K562 (cell line): ENCODE measurements around the gene NKAIN1. TPM values are rescaled to one million over a fixed set of nuclear protein-coding genes. Genes with fewer than 3 reads are reported as not detected.

ENCODE experiments used
- ATAC-seq: fragments of 200-7000 bp; cut with Tn5 transposase; 3 replicates; pipeline ENCODE4 v1.9.1; 2020; ENCODE audit warnings: moderate library complexity
- BruUV-seq: library from RNA; stranded (reverse); fragments of 400-500 nt; replicated peaks from 2 replicates; lab custom pipeline; 2021; lab: Mats Ljungman, UMichigan
- CTCF ChIA-PET: fragments of 300-600 bp; formaldehyde crosslinking; extraction: SDS; loops from one replicate; lab custom pipeline; 2021; ENCODE audit warnings: low intra/inter-chr PET ratio; lab: Yijun Ruan, JAX
- POLR2A ChIA-PET: fragments of 300-600, 350-650 bp; sonication (Branson Sonifier 250); formaldehyde crosslinking; extraction: SDS; loops from one replicate; lab custom pipeline; 2021; ENCODE audit warnings: antibody characterized with exemption, inconsistent platforms; lab: Yijun Ruan, JAX
- DNase-seq, 4 experiments: peaks; one replicate each; pipeline versions ENCODE4 v3.0.0 to v3.0.0-alpha.2; 2011 to 2018; ENCODE audit warnings: low spot score in 3 of 4, mixed read lengths in 3 of 4; ENCODE audit errors: extremely low read depth in 1 of 4
- FAIRE-seq: peaks from 2 replicates; lab custom pipeline; 2011; peaks lifted over from hg19 to GRCh38; lab: Jason Lieb, UNC
- H2AFZ ChIP-seq: 2 replicates; pipeline ENCODE4 v1.6.0; 2011; ENCODE audit warnings: low read depth, low read length, control low read depth, inconsistent platforms
- H3K27ac ChIP-seq: fragments of 200-600 bp; 3 replicates; pipeline ENCODE4 v1.8.0; 2011; ENCODE audit warnings: low read depth, mild to moderate bottlenecking, control low read depth, inconsistent platforms, low read length, moderate library complexity, mixed read lengths; ENCODE audit errors: extremely low read depth
- H3K27me3 ChIP-seq, 2 experiments: fragments of 300-600 bp in 1 of 2; 2 replicates in 1 of 2; 3 replicates in 1 of 2; pipeline versions ENCODE4 v1.6.0 to v1.8.0; 2011; ENCODE audit warnings: inconsistent platforms in 2 of 2, low read length in 2 of 2, mild to moderate bottlenecking in 1 of 2, mixed read lengths in 1 of 2, moderate library complexity in 1 of 2; ENCODE audit not compliant: control insufficient read depth in 2 of 2, insufficient read depth in 2 of 2
- H3K36me3 ChIP-seq: fragments of 300-600 bp; 3 replicates; pipeline ENCODE4 v1.8.0; 2011; ENCODE audit warnings: mild to moderate bottlenecking, low read length, inconsistent platforms; ENCODE audit not compliant: control insufficient read depth, insufficient read depth
- H3K4me1 ChIP-seq, 2 experiments: fragments of 200-600 bp in 1 of 2; replicated peaks in 1 of 2; 2 replicates in 1 of 2; 3 replicates in 1 of 2; pipeline versions ENCODE4 v1.5.1 to v1.8.0; 2011; ENCODE audit warnings: inconsistent platforms in 2 of 2, low read length in 2 of 2, mild to moderate bottlenecking in 1 of 2, mixed read lengths in 1 of 2, moderate library complexity in 1 of 2; ENCODE audit not compliant: control insufficient read depth in 2 of 2, insufficient read depth in 2 of 2
- H3K4me2 ChIP-seq: 2 replicates; pipeline ENCODE4 v1.6.1; 2011; ENCODE audit warnings: low read length, control low read depth, inconsistent platforms, mixed read lengths; ENCODE audit not compliant: insufficient read depth
- H3K4me3 ChIP-seq: fragments of 200-600 bp; sonication (generic), shearing (Covaris generic); 2 replicates; pipeline ENCODE4 v1.5.1; 2016; ENCODE audit warnings: control low read depth, inconsistent platforms
- H3K79me2 ChIP-seq: fragments of 200-600 bp; 3 replicates; pipeline ENCODE4 v1.8.0; 2011; ENCODE audit warnings: low read length, inconsistent platforms; ENCODE audit not compliant: control insufficient read depth, insufficient read depth
- H3K9ac ChIP-seq, 2 experiments: 2 replicates each; pipeline versions ENCODE4 v1.6.0 to v1.6.1; 2011; ENCODE audit warnings: low read depth in 2 of 2, low read length in 2 of 2, control low read depth in 1 of 2, inconsistent platforms in 1 of 2, mild to moderate bottlenecking in 1 of 2, mixed read lengths in 1 of 2; ENCODE audit not compliant: insufficient read depth in 1 of 2
- H3K9me1 ChIP-seq: one replicate; pipeline ENCODE4 v1.6.0; 2011; ENCODE audit warnings: inconsistent platforms, mild to moderate bottlenecking, low read length, moderate library complexity; ENCODE audit not compliant: control insufficient read depth, insufficient read depth
- H3K9me3 ChIP-seq: replicated peaks from 2 replicates; pipeline ENCODE4 v1.5.1; 2011; ENCODE audit warnings: low read depth, low read length, inconsistent platforms; ENCODE audit not compliant: control insufficient read depth, insufficient read depth
- H4K20me1 ChIP-seq: replicated peaks from 2 replicates; pipeline ENCODE4 v1.6.1; 2011; ENCODE audit warnings: low read length, inconsistent platforms, mixed read lengths; ENCODE audit not compliant: control insufficient read depth, insufficient read depth
- BRCA1 ChIP-seq, 2 experiments: fragments of 450-650 bp in 1 of 2; sonication (generic) in 1 of 2; formaldehyde crosslinking in 1 of 2; IDR thresholded peaks; 2 replicates each; pipeline versions ENCODE4 v1.5.0 to v1.6.1; 2017 to 2020; ENCODE audit warnings: mild to moderate bottlenecking in 1 of 2, missing genetic modification reagents in 1 of 2
- DACH1 ChIP-seq: fragments of 450-650 bp; IDR thresholded peaks from 2 replicates; pipeline ENCODE4 v1.6.1; 2018; ENCODE audit not compliant: partially characterized antibody
- HMGN3 ChIP-seq: IDR thresholded peaks from 2 replicates; pipeline ENCODE4 v1.6.1; 2011; ENCODE audit warnings: borderline replicate concordance, low read depth, mild to moderate bottlenecking, mixed read lengths, low read length; ENCODE audit not compliant: insufficient read length; ENCODE audit errors: extremely low read depth
- MAZ ChIP-seq, 2 experiments: fragments of 450-650 bp in 1 of 2; sonication (generic) in 1 of 2; formaldehyde crosslinking; IDR thresholded peaks in 1 of 2; conservative IDR thresholded peaks in 1 of 2; 2 replicates each; pipeline versions ENCODE4 v1.4.0 to v1.5.0; 2020; ENCODE audit warnings: mild to moderate bottlenecking in 1 of 2, missing genetic modification reagents in 1 of 2
- MECOM ChIP-seq: fragments of 250-450 bp; sonication (Bioruptor Pico); IDR thresholded peaks from 2 replicates; pipeline ENCODE4 v1.8.0; 2022; ENCODE audit warnings: inconsistent platforms
- PRPF4 ChIP-seq: fragments of 200-400 bp; formaldehyde crosslinking; IDR thresholded peaks from one replicate; pipeline ENCODE4 v1.6.1; 2017; ENCODE audit warnings: low read length, low read depth, mild to moderate bottlenecking; ENCODE audit not compliant: insufficient read depth, poor library complexity, severe bottlenecking
- RHOXF2B ChIP-seq: fragments of 250-450 bp; sonication (Bioruptor Pico); conservative IDR thresholded peaks from 2 replicates; pipeline ENCODE4 v1.5.1; 2021
- ZNF384 ChIP-seq: IDR thresholded peaks from 2 replicates; pipeline ENCODE4 v1.6.1; 2012; ENCODE audit warnings: low read depth, low read length, improper control_type of control experiment
- ZNF76 ChIP-seq: fragments of 250-450 bp; sonication (Bioruptor Pico); IDR thresholded peaks from 2 replicates; pipeline ENCODE4 v1.4.0; 2020; ENCODE audit warnings: mild to moderate bottlenecking, moderate library complexity, borderline replicate concordance
- ZNF785 ChIP-seq: fragments of 250-450 bp; sonication (Bioruptor Pico); IDR thresholded peaks from 2 replicates; pipeline ENCODE4 v1.4.0; 2020; ENCODE audit warnings: mild to moderate bottlenecking
- WGBS: fragments of 100-300 bp; shearing (Covaris generic); methylation state at CpG from one replicate; pipeline ENCODE4 v1.1.6; 2016; ENCODE audit warnings: low coverage, mixed read lengths; ENCODE audit not compliant: insufficient coverage; ENCODE audit errors: missing lambda C conversion rate; 5-methylcytosine and 5-hydroxymethylcytosine counted together
- in situ Hi-C: fragments of 300-500 bp; cut with MboI; formaldehyde crosslinking; loops from 4 replicates; pipeline ENCODE4 v1.15.0; 2018; ENCODE audit warnings: inconsistent platforms, mixed read lengths
- intact Hi-C: fragments of 100-400 bp; cut with micrococcal nuclease; formaldehyde crosslinking; loops from 2 replicates; pipeline ENCODE4 v1.14.2; 2022
- polyA plus RNA-seq, 8 experiments: library from polyadenylated mRNA; depleted of rRNA in 4 of 8; stranded (reverse) in 5 of 8; unstranded in 3 of 8; fragments of >200 nt; fragmentation: Nextera tagmentation in 2 of 8; fragmentation: Illumina TruSeq in 1 of 8; extraction: Ambion mirVana in 2 of 8; extraction: Trizol in 1 of 8; gene quantifications; 2 replicates each; pipeline versions ENCODE4 v1.2.1 to v1.2.3, GENCODE V29; 2011 to 2014; ENCODE audit warnings: inconsistent platforms in 1 of 8, missing spikeins in 1 of 8
- total RNA-seq, 7 experiments: library from RNA; depleted of rRNA in 6 of 7; stranded (reverse); fragments of >200 nt in 6 of 7; fragmentation: Illumina TruSeq in 2 of 7; extraction: Trizol in 2 of 7; gene quantifications; 2 replicates each; pipeline versions ENCODE4 v1.2.1 to v1.2.3, GENCODE V29; 2011 to 2021; ENCODE audit warnings: low replicate concordance in 1 of 7
- TF ChIP-seq, protein P1 (sequence below): fragments of 250-450 bp; sonication (Bioruptor Pico); IDR thresholded peaks from 2 replicates; pipeline ENCODE4 v1.8.0; 2022; ENCODE audit warnings: inconsistent platforms

The NKAIN1 gene
- total and polyA plus RNA-seq, 9 of the 15 experiments (the other 6 are each of a cell fraction or from before 2014, with no cell fraction given): 0.03 to 0.22 (median 0.04) TPM; not detected in 3

- POLR2A ChIA-PET: interaction anchor here (0.7 to 1.2 kb wide), 4 partner anchors 10 to 363 kb away, joined by 3 to 6 read pairs (median 5); partner anchors contain the start of genes SNRNP40 and ZCCHC17
- H3K27me3 ChIP-seq: peaks cover 18 to 30% of the 10 kb centered on the region in 2 experiments; a peak in 4 of 5 replicates
- FAIRE-seq (no peak), DNase-seq (no peak), ATAC-seq (no peak)
- no peak overlapping the region for H3K4me2 ChIP-seq
- no peak overlapping the region for H3K4me3 ChIP-seq
- CTCF ChIA-PET: no interaction called here
- H2AFZ ChIP-seq: no peak overlapping the region
- TF ChIP-seq BRCA1 (IDR thresholded peaks at IDR 0.05) (no peak), BRCA1 (CRISPR knock-in tag; IDR thresholded peaks at IDR 0.05) (no peak), DACH1 (no peak), HMGN3 (no peak), RHOXF2B (CRISPR knock-in tag) (no peak), MECOM (CRISPR knock-in tag) (no peak), ZNF384 (no peak), ZNF785 (no peak), PRPF4 (no peak), ZNF76 (CRISPR knock-in tag) (no peak), MAZ (CRISPR knock-in tag; conservative IDR thresholded peaks at IDR 0.05 in 1 of 2, IDR thresholded peaks at IDR 0.05 in 1 of 2) (no peak)
- TF ChIP-seq, protein P1, sequence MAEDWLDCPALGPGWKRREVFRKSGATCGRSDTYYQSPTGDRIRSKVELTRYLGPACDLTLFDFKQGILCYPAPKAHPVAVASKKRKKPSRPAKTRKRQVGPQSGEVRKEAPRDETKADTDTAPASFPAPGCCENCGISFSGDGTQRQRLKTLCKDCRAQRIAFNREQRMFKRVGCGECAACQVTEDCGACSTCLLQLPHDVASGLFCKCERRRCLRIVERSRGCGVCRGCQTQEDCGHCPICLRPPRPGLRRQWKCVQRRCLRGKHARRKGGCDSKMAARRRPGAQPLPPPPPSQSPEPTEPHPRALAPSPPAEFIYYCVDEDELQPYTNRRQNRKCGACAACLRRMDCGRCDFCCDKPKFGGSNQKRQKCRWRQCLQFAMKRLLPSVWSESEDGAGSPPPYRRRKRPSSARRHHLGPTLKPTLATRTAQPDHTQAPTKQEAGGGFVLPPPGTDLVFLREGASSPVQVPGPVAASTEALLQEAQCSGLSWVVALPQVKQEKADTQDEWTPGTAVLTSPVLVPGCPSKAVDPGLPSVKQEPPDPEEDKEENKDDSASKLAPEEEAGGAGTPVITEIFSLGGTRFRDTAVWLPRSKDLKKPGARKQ (CRISPR knock-in tag): no peak
- 8% methylated on average over 7 of the region's 7 CpGs for WGBS
- H3K9ac ChIP-seq: no peak overlapping the region
- no peaks in the 10 kb centered on the region for H4K20me1 ChIP-seq
- intact Hi-C loops (no loop called here), in situ Hi-C loops (loop anchor here (25.0 kb wide), 1 partner anchor 364 kb away; no protein-coding TSS in a partner anchor)
- H3K27ac ChIP-seq: no peak overlapping the region
- no peaks in the 10 kb centered on the region for H3K9me3 ChIP-seq
- no peaks in the 10 kb centered on the region for H3K79me2 ChIP-seq
- peaks cover 0 to 5% of the 10 kb centered on the region in 2 experiments; a peak in 3 of 5 replicates for H3K4me1 ChIP-seq
- H3K9me1 ChIP-seq: no peaks in the 10 kb centered on the region
- BruUV-seq: no TSS peak
- no peaks in the 10 kb centered on the region for H3K36me3 ChIP-seq
Observed at GRCh38 chr1:31198600-31198999, 41.1 kb downstream of the NKAIN1 start.
